Lower leg skin (tissue), 4 donors: ENCODE measurements around the gene AIF1. TPM values are rescaled to one million over a fixed set of nuclear protein-coding genes. Genes with fewer than 3 reads are reported as not detected.

Source experiments
- DNase-seq, 2 donors: peaks; one replicate each; pipeline ENCODE4 v3.0.0-alpha.2; 2019; ENCODE audit warnings: low spot score in 2 of 2
- H3K4me3 ChIP-seq: fragments of 200-600 bp; sonication (generic); 2 replicates; pipeline ENCODE4 v1.5.1; 2017; ENCODE audit warnings: mild to moderate bottlenecking, low read depth; ENCODE audit not compliant: poor library complexity, severe bottlenecking
- POLR2A ChIP-seq, 2 donors: fragments of 450-650 bp; IDR thresholded peaks; one replicate each; pipeline ENCODE4 v1.6.1; 2016 to 2017; ENCODE audit warnings: antibody characterized with exemption in 2 of 2, mild to moderate bottlenecking in 1 of 2, moderate library complexity in 1 of 2
- WGBS, 2 donors: methylation state at CpG; one replicate each; pipeline ENCODE4 v1.1.5; 2018; 5-methylcytosine and 5-hydroxymethylcytosine counted together
- intact Hi-C: fragments of 100-400 bp; cut with DNase I; formaldehyde crosslinking; loops from one replicate; pipeline ENCODE4 v1.15.0; 2023; ENCODE audit warnings: low total_unique reads
- total RNA-seq, 4 donors: library from RNA; depleted of rRNA; stranded (reverse); fragments of >200 nt; gene quantifications; one replicate each; pipeline ENCODE4 v1.1.0, GENCODE V29; 2016
- TF ChIP-seq, protein P1 (sequence below), 3 donors: fragments of 450-650 bp; IDR thresholded peaks; one replicate each; pipeline ENCODE4 v1.5.1; 2016; ENCODE audit warnings: antibody characterized with exemption in 3 of 3, mild to moderate bottlenecking in 3 of 3, moderate library complexity in 2 of 3

Gene AIF1
- total RNA-seq, 4 donors from 2014 or later = 4.8 to 13.7 (median 7.2) TPM

DNA sequence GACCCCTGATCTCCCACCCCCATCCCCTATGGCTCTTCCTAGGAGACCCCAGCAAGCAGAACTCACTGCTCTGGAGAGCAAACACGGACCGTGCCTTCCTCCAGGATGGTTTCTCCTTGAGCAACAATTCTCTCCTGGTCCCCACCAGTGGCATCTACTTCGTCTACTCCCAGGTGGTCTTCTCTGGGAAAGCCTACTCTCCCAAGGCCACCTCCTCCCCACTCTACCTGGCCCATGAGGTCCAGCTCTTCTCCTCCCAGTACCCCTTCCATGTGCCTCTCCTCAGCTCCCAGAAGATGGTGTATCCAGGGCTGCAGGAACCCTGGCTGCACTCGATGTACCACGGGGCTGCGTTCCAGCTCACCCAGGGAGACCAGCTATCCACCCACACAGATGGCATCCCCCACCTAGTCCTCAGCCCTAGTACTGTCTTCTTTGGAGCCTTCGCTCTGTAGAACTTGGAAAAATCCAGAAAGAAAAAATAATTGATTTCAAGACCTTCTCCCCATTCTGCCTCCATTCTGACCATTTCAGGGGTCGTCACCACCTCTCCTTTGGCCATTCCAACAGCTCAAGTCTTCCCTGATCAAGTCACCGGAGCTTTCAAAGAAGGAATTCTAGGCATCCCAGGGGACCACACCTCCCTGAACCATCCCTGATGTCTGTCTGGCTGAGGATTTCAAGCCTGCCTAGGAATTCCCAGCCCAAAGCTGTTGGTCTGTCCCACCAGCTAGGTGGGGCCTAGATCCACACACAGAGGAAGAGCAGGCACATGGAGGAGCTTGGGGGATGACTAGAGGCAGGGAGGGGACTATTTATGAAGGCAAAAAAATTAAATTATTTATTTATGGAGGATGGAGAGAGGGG, 41.6 kb upstream of the AIF1 start:
- intact Hi-C loops = no loop called here
- no peak for TF ChIP-seq POLR2A (IDR thresholded peaks at IDR 0.05)
- TF ChIP-seq, protein P1, sequence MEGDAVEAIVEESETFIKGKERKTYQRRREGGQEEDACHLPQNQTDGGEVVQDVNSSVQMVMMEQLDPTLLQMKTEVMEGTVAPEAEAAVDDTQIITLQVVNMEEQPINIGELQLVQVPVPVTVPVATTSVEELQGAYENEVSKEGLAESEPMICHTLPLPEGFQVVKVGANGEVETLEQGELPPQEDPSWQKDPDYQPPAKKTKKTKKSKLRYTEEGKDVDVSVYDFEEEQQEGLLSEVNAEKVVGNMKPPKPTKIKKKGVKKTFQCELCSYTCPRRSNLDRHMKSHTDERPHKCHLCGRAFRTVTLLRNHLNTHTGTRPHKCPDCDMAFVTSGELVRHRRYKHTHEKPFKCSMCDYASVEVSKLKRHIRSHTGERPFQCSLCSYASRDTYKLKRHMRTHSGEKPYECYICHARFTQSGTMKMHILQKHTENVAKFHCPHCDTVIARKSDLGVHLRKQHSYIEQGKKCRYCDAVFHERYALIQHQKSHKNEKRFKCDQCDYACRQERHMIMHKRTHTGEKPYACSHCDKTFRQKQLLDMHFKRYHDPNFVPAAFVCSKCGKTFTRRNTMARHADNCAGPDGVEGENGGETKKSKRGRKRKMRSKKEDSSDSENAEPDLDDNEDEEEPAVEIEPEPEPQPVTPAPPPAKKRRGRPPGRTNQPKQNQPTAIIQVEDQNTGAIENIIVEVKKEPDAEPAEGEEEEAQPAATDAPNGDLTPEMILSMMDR (IDR thresholded peaks at IDR 0.05) = no peak
- WGBS, 2 donors = 89 to 90% methylated on average over 9 of the region's 9 CpGs
- H3K4me3 ChIP-seq = no peak overlapping the region
- DNase-seq = no peak

DNA sequence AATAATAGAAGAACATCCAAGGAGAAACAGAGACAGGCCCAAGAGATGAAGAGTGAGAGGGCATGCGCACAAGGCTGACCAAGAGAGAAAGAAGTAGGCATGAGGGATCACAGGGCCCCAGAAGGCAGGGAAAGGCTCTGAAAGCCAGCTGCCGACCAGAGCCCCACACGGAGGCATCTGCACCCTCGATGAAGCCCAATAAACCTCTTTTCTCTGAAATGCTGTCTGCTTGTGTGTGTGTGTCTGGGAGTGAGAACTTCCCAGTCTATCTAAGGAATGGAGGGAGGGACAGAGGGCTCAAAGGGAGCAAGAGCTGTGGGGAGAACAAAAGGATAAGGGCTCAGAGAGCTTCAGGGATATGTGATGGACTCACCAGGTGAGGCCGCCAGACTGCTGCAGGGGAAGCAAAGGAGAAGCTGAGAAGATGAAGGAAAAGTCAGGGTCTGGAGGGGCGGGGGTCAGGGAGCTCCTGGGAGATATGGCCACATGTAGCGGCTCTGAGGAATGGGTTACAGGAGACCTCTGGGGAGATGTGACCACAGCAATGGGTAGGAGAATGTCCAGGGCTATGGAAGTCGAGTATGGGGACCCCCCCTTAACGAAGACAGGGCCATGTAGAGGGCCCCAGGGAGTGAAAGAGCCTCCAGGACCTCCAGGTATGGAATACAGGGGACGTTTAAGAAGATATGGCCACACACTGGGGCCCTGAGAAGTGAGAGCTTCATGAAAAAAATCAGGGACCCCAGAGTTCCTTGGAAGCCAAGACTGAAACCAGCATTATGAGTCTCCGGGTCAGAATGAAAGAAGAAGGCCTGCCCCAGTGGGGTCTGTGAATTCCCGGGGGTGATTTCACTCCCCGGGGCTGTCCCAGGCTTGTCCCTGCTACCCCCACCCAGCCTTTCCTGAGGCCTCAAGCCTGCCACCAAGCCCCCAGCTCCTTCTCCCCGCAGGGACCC, 40.6 kb upstream of the AIF1 start:
- no peak for TF ChIP-seq POLR2A (IDR thresholded peaks at IDR 0.05)
- TF ChIP-seq, protein P1 (IDR thresholded peaks at IDR 0.05) = no peak
- no peak overlapping the region for H3K4me3 ChIP-seq
- DNase-seq = no peak
- WGBS, 2 donors = 80 to 83% methylated on average over 14 of the region's 14 CpGs
- intact Hi-C loops = no loop called here

DNA sequence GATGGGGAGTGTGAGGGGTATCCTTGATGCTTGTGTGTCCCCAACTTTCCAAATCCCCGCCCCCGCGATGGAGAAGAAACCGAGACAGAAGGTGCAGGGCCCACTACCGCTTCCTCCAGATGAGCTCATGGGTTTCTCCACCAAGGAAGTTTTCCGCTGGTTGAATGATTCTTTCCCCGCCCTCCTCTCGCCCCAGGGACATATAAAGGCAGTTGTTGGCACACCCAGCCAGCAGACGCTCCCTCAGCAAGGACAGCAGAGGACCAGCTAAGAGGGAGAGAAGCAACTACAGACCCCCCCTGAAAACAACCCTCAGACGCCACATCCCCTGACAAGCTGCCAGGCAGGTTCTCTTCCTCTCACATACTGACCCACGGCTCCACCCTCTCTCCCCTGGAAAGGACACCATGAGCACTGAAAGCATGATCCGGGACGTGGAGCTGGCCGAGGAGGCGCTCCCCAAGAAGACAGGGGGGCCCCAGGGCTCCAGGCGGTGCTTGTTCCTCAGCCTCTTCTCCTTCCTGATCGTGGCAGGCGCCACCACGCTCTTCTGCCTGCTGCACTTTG, 39.6 kb upstream of the AIF1 start, which contains the start of gene TNF:
Gene TNF, plus strand, starts transcription at position 231 of the 567 bp plus-strand sequence. Its CDS starts 177 bp downstream, at position 408.
- WGBS, 2 donors = 28 to 39% methylated on average over 19 of the region's 19 CpGs

DNA sequence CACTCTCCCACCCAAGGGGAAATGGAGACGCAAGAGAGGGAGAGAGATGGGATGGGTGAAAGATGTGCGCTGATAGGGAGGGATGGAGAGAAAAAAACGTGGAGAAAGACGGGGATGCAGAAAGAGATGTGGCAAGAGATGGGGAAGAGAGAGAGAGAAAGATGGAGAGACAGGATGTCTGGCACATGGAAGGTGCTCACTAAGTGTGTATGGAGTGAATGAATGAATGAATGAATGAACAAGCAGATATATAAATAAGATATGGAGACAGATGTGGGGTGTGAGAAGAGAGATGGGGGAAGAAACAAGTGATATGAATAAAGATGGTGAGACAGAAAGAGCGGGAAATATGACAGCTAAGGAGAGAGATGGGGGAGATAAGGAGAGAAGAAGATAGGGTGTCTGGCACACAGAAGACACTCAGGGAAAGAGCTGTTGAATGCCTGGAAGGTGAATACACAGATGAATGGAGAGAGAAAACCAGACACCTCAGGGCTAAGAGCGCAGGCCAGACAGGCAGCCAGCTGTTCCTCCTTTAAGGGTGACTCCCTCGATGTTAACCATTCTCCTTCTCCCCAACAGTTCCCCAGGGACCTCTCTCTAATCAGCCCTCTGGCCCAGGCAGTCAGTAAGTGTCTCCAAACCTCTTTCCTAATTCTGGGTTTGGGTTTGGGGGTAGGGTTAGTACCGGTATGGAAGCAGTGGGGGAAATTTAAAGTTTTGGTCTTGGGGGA, 38.9 kb upstream of the AIF1 start:
- WGBS, 2 donors = 52 to 62% methylated on average over 8 of the region's 8 CpGs
- DNase-seq = no peak
- TF ChIP-seq POLR2A (IDR thresholded peaks at IDR 0.05) = no peak
- TF ChIP-seq, protein P1 (IDR thresholded peaks at IDR 0.05) = no peak
- H3K4me3 ChIP-seq = no peak overlapping the region
- intact Hi-C loops = no loop called here

More for the DNA sequence above, 39.6 kb upstream of the AIF1 start, which contains the start of gene TNF:
- TF ChIP-seq POLR2A (IDR thresholded peaks at IDR 0.05) = no peak
- TF ChIP-seq, protein P1 (IDR thresholded peaks at IDR 0.05) = no peak
- intact Hi-C loops = no loop called here
- no peak within 1 kb of the TSS for H3K4me3 ChIP-seq
- DNase-seq = peak; percentile 55 to 90
